ENCODE measurements around the gene DTX2.
"Not testable (repeated sequence)": the region's sequence is repeated elsewhere in the genome, so short reads cannot be mapped to it uniquely, and the experiment has no call there.

DTX2 gene

GRCh38 chr7:76445577-76446008 is 15.9 kb upstream of the DTX2 start:
- DNase-seq: peak; percentile 20

GRCh38 chr7:76457017-76457416 is 4.5 kb upstream of the DTX2 start:
- DNase-seq: not testable (repeated sequence)

GRCh38 chr7:76458504-76458903 is 3.0 kb upstream of the DTX2 start:
- not testable (repeated sequence) for DNase-seq

GRCh38 chr7:76460767-76461166 is 742 bp upstream of the DTX2 start:
- DNase-seq: not testable (repeated sequence)

GRCh38 chr7:76462271-76462882 is 868 bp downstream of the DTX2 start:
- DNase-seq: not testable (repeated sequence)

GRCh38 chr7:76464959-76465358 is 3.5 kb downstream of the DTX2 start:
- DNase-seq: not testable (repeated sequence)

GRCh38 chr7:76465950-76466349 is 4.4 kb downstream of the DTX2 start:
- DNase-seq: not testable (repeated sequence)

GRCh38 chr7:76467743-76468404 is 6.4 kb downstream of the DTX2 start:
- DNase-seq: not testable (repeated sequence)

- not testable (repeated sequence) for DNase-seq
These were observed 10.2 kb downstream of the DTX2 start for GRCh38 chr7:76471556-76472221.

- DNase-seq: not testable (repeated sequence)
These were observed 11.6 kb downstream of the DTX2 start for GRCh38 chr7:76473097-76473496.

GRCh38 chr7:76476280-76476679 is 14.8 kb downstream of the DTX2 start:
- not testable (repeated sequence) for DNase-seq

- not testable (repeated sequence) for DNase-seq
These were observed 15.4 kb downstream of the DTX2 start for GRCh38 chr7:76476742-76477474.

- DNase-seq: not testable (repeated sequence)
These were observed 18.1 kb downstream of the DTX2 start for GRCh38 chr7:76479628-76480027.

- DNase-seq: not testable (repeated sequence)
These were observed 19.1 kb downstream of the DTX2 start for GRCh38 chr7:76480403-76481253.

GRCh38 chr7:76482660-76483059 is 21.2 kb downstream of the DTX2 start:
- not testable (repeated sequence) for DNase-seq

GRCh38 chr7:76483081-76483480 is 21.6 kb downstream of the DTX2 start:
- DNase-seq: not testable (repeated sequence)

- not testable (repeated sequence) for DNase-seq
These were observed 22.9 kb downstream of the DTX2 start for GRCh38 chr7:76484456-76484855.

- DNase-seq: not testable (repeated sequence)
These were observed 24.5 kb downstream of the DTX2 start for GRCh38 chr7:76485822-76486610.

- DNase-seq: peak; percentile 30
These were observed 25.1 kb downstream of the DTX2 start for GRCh38 chr7:76486618-76487017.

GRCh38 chr7:76487969-76488368 is 26.5 kb downstream of the DTX2 start:
- DNase-seq: not testable (repeated sequence)

- not testable (repeated sequence) for DNase-seq
These were observed 30.6 kb downstream of the DTX2 start for GRCh38 chr7:76492139-76492538.

Measured in CD4-positive, alpha-beta T cell treated with Interleukin-21 for 1 hour (primary cell).